ENCODE measurements around the gene OXGR1. TPM values are rescaled to one million over a fixed set of nuclear protein-coding genes. Genes with fewer than 3 reads are reported as not detected.

Gene OXGR1
- total RNA-seq, 2 experiments from 2014 or later = not detected

DNA sequence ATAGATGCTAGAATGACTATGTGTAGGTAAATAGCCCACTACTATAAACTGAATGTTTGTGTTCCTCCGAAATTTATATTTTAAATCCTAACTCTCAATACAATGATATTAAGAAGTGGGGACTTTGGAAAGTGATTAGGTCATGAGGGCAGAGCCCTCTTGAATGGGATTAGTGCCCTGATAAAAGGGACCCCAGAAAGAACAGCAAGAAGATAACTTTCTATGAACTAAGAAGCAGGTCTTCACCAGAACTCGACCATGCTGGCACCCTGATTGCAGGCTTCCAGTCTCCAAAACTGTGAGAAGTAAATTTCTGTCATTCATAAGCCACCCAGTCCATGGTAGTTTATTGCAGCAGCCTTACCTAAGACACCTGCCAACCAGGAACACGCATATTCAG lies 33.9 kb downstream of the OXGR1 start:
- Histone ChIP-seq H3K27ac (ENCODE audit: low read depth in 1 of 2, low read length in 2 of 2) (no peak overlapping the region), H3K36me3 (ENCODE audit: insufficient read depth, low read length) (no peaks in the 10 kb centered on the region), H3K4me1 (ENCODE audit: insufficient read depth, low read length) (no peaks in the 10 kb centered on the region), H3K9me3 (ENCODE audit: control insufficient read depth in 1 of 2, insufficient read depth in 1 of 2, low read length in 2 of 2) (no peaks in the 10 kb centered on the region), H3K4me3 (ENCODE audit: low read length) (no peak overlapping the region), H3K27me3 (ENCODE audit: control insufficient read depth in 1 of 2, insufficient read depth in 2 of 2, low read length in 2 of 2) (no peaks in the 10 kb centered on the region)
- ChIA-PET CTCF (no interaction called here), POLR2A (no interaction called here)
- no peaks in the 10 kb centered on the region for H3K4me1 Mint-ChIP-seq (ENCODE audit: low read depth)
- H3K4me3 Mint-ChIP-seq = no peak overlapping the region
- intact Hi-C loops (cut with DNase I, micrococcal nuclease) = no loop called here
- H3K36me3 Mint-ChIP-seq (ENCODE audit: low read depth) = no peaks in the 10 kb centered on the region
- TF ChIP-seq, protein P1, sequence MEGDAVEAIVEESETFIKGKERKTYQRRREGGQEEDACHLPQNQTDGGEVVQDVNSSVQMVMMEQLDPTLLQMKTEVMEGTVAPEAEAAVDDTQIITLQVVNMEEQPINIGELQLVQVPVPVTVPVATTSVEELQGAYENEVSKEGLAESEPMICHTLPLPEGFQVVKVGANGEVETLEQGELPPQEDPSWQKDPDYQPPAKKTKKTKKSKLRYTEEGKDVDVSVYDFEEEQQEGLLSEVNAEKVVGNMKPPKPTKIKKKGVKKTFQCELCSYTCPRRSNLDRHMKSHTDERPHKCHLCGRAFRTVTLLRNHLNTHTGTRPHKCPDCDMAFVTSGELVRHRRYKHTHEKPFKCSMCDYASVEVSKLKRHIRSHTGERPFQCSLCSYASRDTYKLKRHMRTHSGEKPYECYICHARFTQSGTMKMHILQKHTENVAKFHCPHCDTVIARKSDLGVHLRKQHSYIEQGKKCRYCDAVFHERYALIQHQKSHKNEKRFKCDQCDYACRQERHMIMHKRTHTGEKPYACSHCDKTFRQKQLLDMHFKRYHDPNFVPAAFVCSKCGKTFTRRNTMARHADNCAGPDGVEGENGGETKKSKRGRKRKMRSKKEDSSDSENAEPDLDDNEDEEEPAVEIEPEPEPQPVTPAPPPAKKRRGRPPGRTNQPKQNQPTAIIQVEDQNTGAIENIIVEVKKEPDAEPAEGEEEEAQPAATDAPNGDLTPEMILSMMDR (IDR thresholded peaks at IDR 0.05) = no peak
- ATAC-seq (ENCODE audit: poor library complexity) (no peak), DNase-seq (no peak)
- no peaks in the 10 kb centered on the region for H3K9me3 Mint-ChIP-seq
- peaks cover 5% of the 10 kb centered on the region for H3K27me3 Mint-ChIP-seq
- H3K27ac Mint-ChIP-seq = no peak overlapping the region

DNA sequence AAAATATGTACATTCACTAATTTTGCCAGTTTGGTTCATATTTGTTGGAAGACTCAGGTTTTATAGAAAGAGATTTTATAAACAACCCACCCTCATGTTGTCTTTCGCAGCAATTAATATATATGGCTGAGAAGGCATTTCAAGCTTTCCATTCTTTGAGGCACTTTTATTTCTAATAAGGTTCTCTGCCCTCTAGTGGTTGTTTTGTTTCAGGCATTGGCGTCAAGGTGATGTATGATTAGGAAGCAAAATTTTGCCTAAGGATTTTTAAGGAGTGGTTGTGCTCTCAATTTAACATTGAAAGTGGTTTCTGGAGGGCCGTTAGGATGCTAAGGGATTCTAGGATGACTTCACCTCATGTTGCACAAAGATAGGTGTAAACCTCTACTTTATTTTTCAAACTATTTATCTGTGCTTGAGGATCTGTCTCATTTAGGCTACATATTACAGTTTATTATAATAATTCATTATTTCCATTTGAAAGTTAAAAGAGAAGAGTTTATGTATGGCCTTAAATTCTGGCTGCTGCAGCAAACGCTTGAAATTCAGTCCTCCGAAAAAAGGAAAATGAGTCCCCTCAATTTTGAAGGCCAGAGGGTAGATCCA lies 35.9 kb downstream of the OXGR1 start:
- H3K4me3 Mint-ChIP-seq = no peak overlapping the region
- H3K27me3 ChIP-seq (ENCODE audit: control insufficient read depth in 1 of 2, insufficient read depth in 2 of 2, low read length in 2 of 2) = no peaks in the 10 kb centered on the region
- H3K9me3 ChIP-seq (ENCODE audit: control insufficient read depth in 1 of 2, insufficient read depth in 1 of 2, low read length in 2 of 2) = no peaks in the 10 kb centered on the region
- no peaks in the 10 kb centered on the region for H3K9me3 Mint-ChIP-seq
- no peak overlapping the region for H3K27ac Mint-ChIP-seq
- no peaks in the 10 kb centered on the region for H3K4me1 Mint-ChIP-seq (ENCODE audit: low read depth)
- peak in 3 of 14 experiments; percentile 2 to 7 (median 7) for DNase-seq
- no peak overlapping the region for H3K27ac ChIP-seq (ENCODE audit: low read depth in 1 of 2, low read length in 2 of 2)
- no peaks in the 10 kb centered on the region for H3K36me3 ChIP-seq (ENCODE audit: insufficient read depth, low read length)
- POLR2A ChIA-PET = no interaction called here
- H3K27me3 Mint-ChIP-seq = peaks cover 5% of the 10 kb centered on the region
- H3K4me1 ChIP-seq (ENCODE audit: insufficient read depth, low read length) = no peaks in the 10 kb centered on the region
- TF ChIP-seq, protein P1 (IDR thresholded peaks at IDR 0.05) = peak; percentile 25
- intact Hi-C loops (cut with DNase I, micrococcal nuclease) = no loop called here
- ATAC-seq (ENCODE audit: poor library complexity) = no peak
- no peak overlapping the region for H3K4me3 ChIP-seq (ENCODE audit: low read length)
- CTCF ChIA-PET = no interaction called here
- H3K36me3 Mint-ChIP-seq (ENCODE audit: low read depth) = no peaks in the 10 kb centered on the region

DNA sequence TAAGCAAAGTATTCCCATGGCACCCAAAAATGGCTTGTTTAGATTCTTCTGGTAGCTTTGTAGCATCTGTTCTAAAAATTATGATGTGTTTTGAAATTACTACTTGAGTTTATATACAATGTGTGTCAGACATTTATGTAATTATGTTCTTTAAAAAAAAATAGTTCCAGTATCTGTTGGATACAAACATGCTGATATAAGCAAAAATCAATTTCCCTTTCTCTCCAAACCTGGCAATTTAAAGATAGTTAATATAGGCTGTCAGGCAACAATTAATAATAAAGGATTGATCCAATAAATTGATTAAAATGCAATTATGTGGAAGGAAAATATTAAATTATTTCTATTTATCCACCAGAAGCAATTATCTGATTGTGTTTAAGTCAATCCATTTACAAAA lies 41.7 kb downstream of the OXGR1 start:
- ATAC-seq (ENCODE audit: poor library complexity) (no peak), DNase-seq (no peak)
- H3K36me3 Mint-ChIP-seq (ENCODE audit: low read depth) = no peaks in the 10 kb centered on the region
- Histone ChIP-seq H3K27ac (ENCODE audit: low read depth in 1 of 2, low read length in 2 of 2) (no peak overlapping the region), H3K27me3 (ENCODE audit: control insufficient read depth in 1 of 2, insufficient read depth in 2 of 2, low read length in 2 of 2) (peaks cover 0 to 3% of the 10 kb centered on the region in 2 experiments), H3K4me3 (ENCODE audit: low read length) (no peak overlapping the region), H3K4me1 (ENCODE audit: insufficient read depth, low read length) (no peaks in the 10 kb centered on the region), H3K36me3 (ENCODE audit: insufficient read depth, low read length) (no peaks in the 10 kb centered on the region), H3K9me3 (ENCODE audit: control insufficient read depth in 1 of 2, insufficient read depth in 1 of 2, low read length in 2 of 2) (peaks cover 0 to 6% of the 10 kb centered on the region in 2 experiments)
- CTCF ChIA-PET = no interaction called here
- TF ChIP-seq, protein P1 (IDR thresholded peaks at IDR 0.05) = no peak
- no peaks in the 10 kb centered on the region for H3K4me1 Mint-ChIP-seq (ENCODE audit: low read depth)
- peaks cover 5% of the 10 kb centered on the region for H3K27me3 Mint-ChIP-seq
- no peak overlapping the region for H3K27ac Mint-ChIP-seq
- POLR2A ChIA-PET = no interaction called here
- H3K9me3 Mint-ChIP-seq = no peaks in the 10 kb centered on the region
- intact Hi-C loops (cut with DNase I, micrococcal nuclease) = no loop called here
- no peak overlapping the region for H3K4me3 Mint-ChIP-seq
